ENCODE data around the gene CPEB2. TPM values are rescaled to one million over a fixed set of nuclear protein-coding genes. Genes with fewer than 3 reads are reported as not detected.

The CPEB2 gene
- total and polyA plus RNA-seq, 9 of the 15 experiments (the other 6 are each of a cell fraction or from before 2014, with no cell fraction given) = 0.39 to 3.0 (median 1.4) TPM

- TF ChIP-seq MBD1 (CRISPR knock-in tag; IDR thresholded peaks at IDR 0.05) (no peak), ELK3 (CRISPR knock-in tag; IDR thresholded peaks at IDR 0.05) (no peak), PHF20 (IDR thresholded peaks at IDR 0.05; ENCODE audit: partially characterized antibody) (no peak), MYNN (IDR thresholded peaks at IDR 0.05) (no peak), MYNN (CRISPR knock-in tag; IDR thresholded peaks at IDR 0.05) (no peak), NR0B1 (IDR thresholded peaks at IDR 0.05; ENCODE audit: partially characterized antibody) (no peak), POLR2B (IDR thresholded peaks at IDR 0.05; ENCODE audit: low read depth, partially characterized antibody) (peak; percentile 71), KDM2B (CRISPR knock-in tag; IDR thresholded peaks at IDR 0.05) (peak; percentile 65; the same call in 1 of the 2 replicates), ELK1 (CRISPR knock-in tag; IDR thresholded peaks at IDR 0.05) (no peak), CREB3L1 (IDR thresholded peaks at IDR 0.05; ENCODE audit: borderline replicate concordance, low read depth) (peak; percentile 56), HMGN3 (IDR thresholded peaks at IDR 0.05; ENCODE audit: borderline replicate concordance, extremely low read depth, insufficient read length, low read depth, low read length) (peak; percentile 95), CBX3 (IDR thresholded peaks at IDR 0.05; ENCODE audit: borderline replicate concordance in 1 of 2, low read length in 2 of 2) (no peak), SUPT5H (IDR thresholded peaks at IDR 0.05) (peak; percentile 86), MAX (CRISPR knock-in tag; IDR thresholded peaks at IDR 0.05) (no peak; the same call in none of the 2 replicates), ILF3 (IDR thresholded peaks at IDR 0.05; ENCODE audit: borderline replicate concordance) (no peak; the same call in 1 of the 2 replicates), KLF6 (CRISPR knock-in tag; IDR thresholded peaks at IDR 0.05; ENCODE audit: borderline replicate concordance) (no peak; the same call in 1 of the 2 replicates), DLX4 (CRISPR knock-in tag; IDR thresholded peaks at IDR 0.05) (no peak), FOXO4 (CRISPR knock-in tag; IDR thresholded peaks at IDR 0.05) (no peak)
Measured at GRCh38 chr4:15001869-15002658, at the start of gene CPEB2 (continued).
